ENCODE results near the gene HDAC7.

The HDAC7 gene

GRCh38 chr12:47819896-47820630 is at the start of gene HDAC7:
HDAC7 (minus strand) TSS chr12:47819903; CDS start chr12:47819785, 118 bp downstream.
- no peak for TF ChIP-seq BHLHE40 (IDR thresholded peaks at IDR 0.05; ENCODE audit: borderline replicate concordance)
- CTCF ChIA-PET, result interaction anchor here (0.5 to 1.4 kb wide), 3 partner anchors 9 to 118 kb away, joined by 3 to 5 read pairs (median 4); no protein-coding TSS in a partner anchor
- POLR2A ChIA-PET, result interaction anchor here (0.9 to 3.0 kb wide), 9 partner anchors 7 to 114 kb away, joined by 3 to 14 read pairs (median 4); partner anchors contain the start of gene RPAP3
- DNase-seq (ENCODE audit: extremely low spot score), result peak; percentile 82

GRCh38 chr12:47868552-47869031 is 48.9 kb upstream of the HDAC7 start:
- CTCF ChIA-PET, result no interaction called here
- TF ChIP-seq ARNT (IDR thresholded peaks at IDR 0.05), result no peak
- no peak for TF ChIP-seq FOXM1 (IDR thresholded peaks at IDR 0.05; ENCODE audit: borderline replicate concordance)
- TF ChIP-seq SUZ12 (IDR thresholded peaks at IDR 0.05), result no peak
- TF ChIP-seq PKNOX1 (IDR thresholded peaks at IDR 0.05), result no peak
- TF ChIP-seq ZNF384 (IDR thresholded peaks at IDR 0.05), result no peak
- TF ChIP-seq CTBP1 (IDR thresholded peaks at IDR 0.05; ENCODE audit: borderline replicate concordance), result no peak
- no peak for TF ChIP-seq BHLHE40 (IDR thresholded peaks at IDR 0.05; ENCODE audit: borderline replicate concordance)
- no peak for DNase-seq (ENCODE audit: extremely low spot score)
- POLR2A ChIA-PET, result no interaction called here

GRCh38 chr12:47868041-47868440 is 48.3 kb upstream of the HDAC7 start:
- CTCF ChIA-PET, result no interaction called here
- TF ChIP-seq TARDBP (IDR thresholded peaks at IDR 0.05) (no peak), HDGF (IDR thresholded peaks at IDR 0.05; ENCODE audit: borderline replicate concordance) (no peak)
- POLR2A ChIA-PET, result no interaction called here

GRCh38 chr12:47867495-47867941 is 47.8 kb upstream of the HDAC7 start:
- DNase-seq (ENCODE audit: extremely low spot score), result no peak
- ChIA-PET POLR2A (no interaction called here), CTCF (no interaction called here)
- TF ChIP-seq PKNOX1 (IDR thresholded peaks at IDR 0.05) (no peak), FOXM1 (IDR thresholded peaks at IDR 0.05; ENCODE audit: borderline replicate concordance) (no peak), TARDBP (IDR thresholded peaks at IDR 0.05) (no peak), FOXA1 (IDR thresholded peaks at IDR 0.05) (no peak), L3MBTL2 (conservative IDR thresholded peaks at IDR 0.05) (no peak), LEF1 (IDR thresholded peaks at IDR 0.05; ENCODE audit: borderline replicate concordance) (no peak), BHLHE40 (IDR thresholded peaks at IDR 0.05; ENCODE audit: borderline replicate concordance) (no peak), HDGF (IDR thresholded peaks at IDR 0.05; ENCODE audit: borderline replicate concordance) (no peak), SUZ12 (IDR thresholded peaks at IDR 0.05) (no peak), ELF4 (IDR thresholded peaks at IDR 0.05) (no peak), CTBP1 (IDR thresholded peaks at IDR 0.05; ENCODE audit: borderline replicate concordance) (no peak), ZNF384 (IDR thresholded peaks at IDR 0.05) (no peak), ARNT (IDR thresholded peaks at IDR 0.05) (no peak), FOXK2 (IDR thresholded peaks at IDR 0.05) (no peak), SP1 (IDR thresholded peaks at IDR 0.05) (no peak), NFRKB (IDR thresholded peaks at IDR 0.05) (no peak)

More at GRCh38 chr12:47868041-47868440, 48.3 kb upstream of the HDAC7 start:
- no peak for DNase-seq (ENCODE audit: extremely low spot score)

GRCh38 chr12:47864646-47865235 is 45.0 kb upstream of the HDAC7 start:
- no peak for TF ChIP-seq FOXA1 (IDR thresholded peaks at IDR 0.05)
- TF ChIP-seq ARNT (IDR thresholded peaks at IDR 0.05), result no peak
- no peak for TF ChIP-seq SP1 (IDR thresholded peaks at IDR 0.05)
- ChIA-PET CTCF (interaction anchor here (0.7 kb wide), 1 partner anchor 216 kb away, joined by 3 read pairs; no protein-coding TSS in a partner anchor), POLR2A (no interaction called here)
- no peak for DNase-seq (ENCODE audit: extremely low spot score)

- POLR2A ChIA-PET, result no interaction called here
- CTCF ChIA-PET, result no interaction called here
- no peak for DNase-seq (ENCODE audit: extremely low spot score)
- TF ChIP-seq PKNOX1 (IDR thresholded peaks at IDR 0.05) (no peak), FOXA1 (IDR thresholded peaks at IDR 0.05) (no peak), L3MBTL2 (conservative IDR thresholded peaks at IDR 0.05) (no peak), LEF1 (IDR thresholded peaks at IDR 0.05; ENCODE audit: borderline replicate concordance) (no peak), BHLHE40 (IDR thresholded peaks at IDR 0.05; ENCODE audit: borderline replicate concordance) (no peak), FOXK2 (IDR thresholded peaks at IDR 0.05) (no peak), SUZ12 (IDR thresholded peaks at IDR 0.05) (no peak), FOXM1 (IDR thresholded peaks at IDR 0.05; ENCODE audit: borderline replicate concordance) (no peak)
Measured at GRCh38 chr12:47863985-47864384, 44.3 kb upstream of the HDAC7 start.

GRCh38 chr12:47863467-47863866 is 43.8 kb upstream of the HDAC7 start:
- POLR2A ChIA-PET, result no interaction called here
- no peak for DNase-seq (ENCODE audit: extremely low spot score)
- TF ChIP-seq LEF1 (IDR thresholded peaks at IDR 0.05; ENCODE audit: borderline replicate concordance) (no peak), FOXM1 (IDR thresholded peaks at IDR 0.05; ENCODE audit: borderline replicate concordance) (no peak), PKNOX1 (IDR thresholded peaks at IDR 0.05) (no peak), NFRKB (IDR thresholded peaks at IDR 0.05) (no peak), ELF4 (IDR thresholded peaks at IDR 0.05) (no peak), FOXA1 (IDR thresholded peaks at IDR 0.05) (no peak), SP1 (IDR thresholded peaks at IDR 0.05) (no peak), CTBP1 (IDR thresholded peaks at IDR 0.05; ENCODE audit: borderline replicate concordance) (no peak), TARDBP (IDR thresholded peaks at IDR 0.05) (no peak), ARNT (IDR thresholded peaks at IDR 0.05) (no peak), L3MBTL2 (conservative IDR thresholded peaks at IDR 0.05) (no peak), FOXK2 (IDR thresholded peaks at IDR 0.05) (no peak), BHLHE40 (IDR thresholded peaks at IDR 0.05; ENCODE audit: borderline replicate concordance) (no peak), SUZ12 (IDR thresholded peaks at IDR 0.05) (no peak), ZNF384 (IDR thresholded peaks at IDR 0.05) (no peak), HDGF (IDR thresholded peaks at IDR 0.05; ENCODE audit: borderline replicate concordance) (no peak)
- CTCF ChIA-PET, result no interaction called here
